LNCAP (cell line): ENCODE measurements around the gene DUSP2.

ENCODE experiments used
- CTCF ChIP-seq: fragments of 450-650 bp; IDR thresholded peaks from 2 replicates; pipeline ENCODE4 v1.5.1; 2017; ENCODE audit warnings: mild to moderate bottlenecking

Gene DUSP2

GRCh38 chr2:96181529-96181928 lies 36.3 kb upstream of the DUSP2 start:
- TF ChIP-seq CTCF: no peak

GRCh38 chr2:96180521-96180920 lies 35.3 kb upstream of the DUSP2 start:
- no peak for TF ChIP-seq CTCF

- TF ChIP-seq CTCF: no peak
Observed at GRCh38 chr2:96180002-96180401, 34.8 kb upstream of the DUSP2 start.

GRCh38 chr2:96176661-96177060 lies 31.4 kb upstream of the DUSP2 start:
- TF ChIP-seq CTCF: no peak

GRCh38 chr2:96175951-96176350 lies 30.7 kb upstream of the DUSP2 start:
- TF ChIP-seq CTCF: no peak

GRCh38 chr2:96174251-96175144 lies 29.3 kb upstream of the DUSP2 start:
- TF ChIP-seq CTCF: peak; percentile 84

GRCh38 chr2:96171831-96172230 lies 26.6 kb upstream of the DUSP2 start:
- TF ChIP-seq CTCF: no peak
